ENCODE data around the gene ADH6. TPM values are rescaled to one million over a fixed set of nuclear protein-coding genes. Genes with fewer than 3 reads are reported as not detected.

Gene ADH6
- total and polyA plus RNA-seq, 2 of the 13 experiments (the other 11 are each of a cell fraction or from before 2014, with no cell fraction given): 39.8 to 73.9 TPM

DNA sequence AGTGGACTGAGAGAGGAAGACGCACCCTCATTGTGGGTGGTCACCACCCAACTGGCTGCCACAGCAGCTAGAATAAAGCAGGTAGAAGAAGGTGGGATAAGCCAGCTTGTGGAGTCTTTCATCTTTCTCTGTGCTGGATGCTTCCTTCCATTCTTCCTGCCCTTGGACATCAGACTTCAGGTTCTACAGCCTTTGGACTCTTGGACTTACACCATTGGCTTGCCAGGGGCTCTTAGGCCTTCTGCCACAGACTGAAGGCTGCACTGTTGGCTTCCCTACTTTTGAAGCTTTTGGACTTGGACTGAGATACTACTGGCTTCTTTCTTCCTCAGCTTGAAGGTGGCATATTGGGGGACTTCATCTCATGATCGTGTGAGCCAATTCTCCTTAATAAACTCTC lies 33.5 kb downstream of the ADH6 start:
- no TSS peak for BruUV-seq (replicated peaks)
- H3K27me3 ChIP-seq (ENCODE audit: control insufficient read depth in 1 of 2, insufficient read depth in 2 of 2, low read length in 2 of 2): no peaks in the 10 kb centered on the region
- H3K79me2 ChIP-seq (ENCODE audit: insufficient read depth, low read length): no peaks in the 10 kb centered on the region
- WGBS (ENCODE audit: low lambda C conversion rate): 81% methylated on average over 2 of the region's 2 CpGs
- ATAC-seq (no peak), DNase-seq (ENCODE audit: low spot score) (no peak), FAIRE-seq (no peak)
- H3K27ac ChIP-seq (ENCODE audit: extremely low read length, insufficient read depth, low read length): no peak overlapping the region
- intact Hi-C loops (cut with micrococcal nuclease; ENCODE audit: unreplicated experiment) (no loop called here), in situ Hi-C loops (cut with HindIII; ENCODE audit: extremely low pct_ligation_motif_present, low pct_unique_long_range_greater_than_20kb) (no loop called here)
- H3K4me1 ChIP-seq (ENCODE audit: insufficient read depth, low read length): no peaks in the 10 kb centered on the region
- POLR2A ChIA-PET: no interaction called here
- no peak overlapping the region for H2AFZ ChIP-seq (ENCODE audit: low read length)
- H3K4me3 ChIP-seq (replicated peaks in 1 of 3; ENCODE audit: insufficient read depth in 1 of 3, low read depth in 2 of 3, low read length in 3 of 3): no peak overlapping the region
- CTCF ChIA-PET (ENCODE audit: low intra/inter-chr PET ratio, low total read pairs): no interaction called here
- TF ChIP-seq, protein P1, sequence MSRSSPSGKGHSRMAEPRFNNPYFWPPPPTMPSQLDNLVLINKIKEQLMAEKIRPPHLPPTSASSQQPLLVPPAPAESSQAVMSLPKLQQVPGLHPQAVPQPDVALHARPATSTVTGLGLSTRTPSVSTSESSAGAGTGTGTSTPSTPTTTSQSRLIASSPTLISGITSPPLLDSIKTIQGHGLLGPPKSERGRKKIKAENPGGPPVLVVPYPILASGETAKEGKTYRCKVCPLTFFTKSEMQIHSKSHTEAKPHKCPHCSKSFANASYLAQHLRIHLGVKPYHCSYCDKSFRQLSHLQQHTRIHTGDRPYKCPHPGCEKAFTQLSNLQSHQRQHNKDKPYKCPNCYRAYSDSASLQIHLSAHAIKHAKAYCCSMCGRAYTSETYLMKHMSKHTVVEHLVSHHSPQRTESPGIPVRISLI (CRISPR knock-in tag; IDR thresholded peaks at IDR 0.05; ENCODE audit: borderline replicate concordance): no peak
- TF ChIP-seq HNF4A (CRISPR knock-in tag; IDR thresholded peaks at IDR 0.05): 0 out of 2 replicates have a peak, but pooled peaks have one; percentile 18
- 0 out of 2 replicates have a peak, but pooled peaks cover 5% of the 10 kb centered on the region for H3K9me3 ChIP-seq (ENCODE audit: low read length)
- H3K9ac ChIP-seq (ENCODE audit: insufficient read depth, low read depth, low read length): no peak overlapping the region
- H4K20me1 ChIP-seq (ENCODE audit: insufficient read depth, low read length): no peaks in the 10 kb centered on the region
- no peaks in the 10 kb centered on the region for H3K36me3 ChIP-seq (replicated peaks in 1 of 2; ENCODE audit: control insufficient read depth in 1 of 2, insufficient read depth in 2 of 2, low read length in 2 of 2)
- no peak overlapping the region for H3K4me2 ChIP-seq (ENCODE audit: low read depth, low read length)

DNA sequence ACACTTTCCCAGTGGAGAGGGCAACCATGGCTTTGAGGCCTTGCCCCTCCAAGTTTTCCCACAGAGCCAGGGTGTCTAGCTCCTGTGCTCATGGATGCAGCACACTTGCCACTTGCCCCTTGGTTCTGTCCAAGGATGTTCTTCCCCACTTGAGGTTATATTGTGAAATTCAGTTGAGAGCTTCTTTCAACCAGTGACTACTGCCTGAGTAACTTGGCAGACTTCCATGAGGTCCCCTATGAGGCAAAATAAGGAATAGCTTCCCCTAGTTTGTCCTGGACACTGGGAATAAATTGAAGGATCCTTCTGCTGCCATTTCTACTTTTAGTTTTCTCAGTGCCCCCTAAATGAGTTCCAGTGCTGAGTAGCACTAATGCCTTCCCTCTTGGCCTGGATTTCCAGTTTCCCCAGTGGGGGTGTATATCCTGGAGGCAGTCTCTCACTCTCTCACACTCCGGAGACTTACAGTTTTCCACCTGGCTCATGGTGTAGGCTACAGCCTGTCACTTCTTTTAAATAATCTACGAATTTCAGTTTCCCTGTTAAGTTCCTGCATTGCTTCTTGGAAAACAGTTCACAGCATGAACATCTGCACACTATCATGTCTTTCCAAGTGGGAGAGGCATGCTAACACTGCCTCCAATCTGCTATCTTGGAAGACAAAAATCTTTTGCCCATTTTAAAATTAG lies 38.5 kb downstream of the ADH6 start:
- no peak overlapping the region for H2AFZ ChIP-seq (ENCODE audit: low read length)
- no peak for TF ChIP-seq CENPX (CRISPR knock-in tag; IDR thresholded peaks at IDR 0.05)
- TF ChIP-seq ZBTB42 (CRISPR knock-in tag; IDR thresholded peaks at IDR 0.05): no peak
- TF ChIP-seq, protein P2, sequence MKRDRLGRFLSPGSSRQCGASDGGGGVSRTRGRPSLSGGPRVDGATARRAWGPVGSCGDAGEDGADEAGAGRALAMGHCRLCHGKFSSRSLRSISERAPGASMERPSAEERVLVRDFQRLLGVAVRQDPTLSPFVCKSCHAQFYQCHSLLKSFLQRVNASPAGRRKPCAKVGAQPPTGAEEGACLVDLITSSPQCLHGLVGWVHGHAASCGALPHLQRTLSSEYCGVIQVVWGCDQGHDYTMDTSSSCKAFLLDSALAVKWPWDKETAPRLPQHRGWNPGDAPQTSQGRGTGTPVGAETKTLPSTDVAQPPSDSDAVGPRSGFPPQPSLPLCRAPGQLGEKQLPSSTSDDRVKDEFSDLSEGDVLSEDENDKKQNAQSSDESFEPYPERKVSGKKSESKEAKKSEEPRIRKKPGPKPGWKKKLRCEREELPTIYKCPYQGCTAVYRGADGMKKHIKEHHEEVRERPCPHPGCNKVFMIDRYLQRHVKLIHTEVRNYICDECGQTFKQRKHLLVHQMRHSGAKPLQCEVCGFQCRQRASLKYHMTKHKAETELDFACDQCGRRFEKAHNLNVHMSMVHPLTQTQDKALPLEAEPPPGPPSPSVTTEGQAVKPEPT (CRISPR knock-in tag; IDR thresholded peaks at IDR 0.05; ENCODE audit: low read depth): no peak
- TF ChIP-seq ZMAT3 (CRISPR knock-in tag; conservative IDR thresholded peaks at IDR 0.05): no peak
- TF ChIP-seq XRCC5 (optimal IDR thresholded peaks at IDR 0.05; ENCODE audit: low read length): no peak
- TF ChIP-seq SMAD9 (CRISPR knock-in tag; IDR thresholded peaks at IDR 0.05): no peak
- no peak for FAIRE-seq
- in situ Hi-C loops (cut with HindIII; ENCODE audit: extremely low pct_ligation_motif_present, low pct_unique_long_range_greater_than_20kb) (no loop called here), intact Hi-C loops (cut with micrococcal nuclease; ENCODE audit: unreplicated experiment) (no loop called here)
- no peak for DNase-seq (ENCODE audit: low spot score)
- no peaks in the 10 kb centered on the region for H3K27me3 ChIP-seq (ENCODE audit: control insufficient read depth in 1 of 2, insufficient read depth in 2 of 2, low read length in 2 of 2)
- no peak overlapping the region for H3K27ac ChIP-seq (ENCODE audit: extremely low read length, insufficient read depth, low read length)
- WGBS (ENCODE audit: low lambda C conversion rate): 84% methylated on average over 2 of the region's 2 CpGs
- no peak overlapping the region for H3K9ac ChIP-seq (ENCODE audit: insufficient read depth, low read depth, low read length)
- peaks cover 13% of the 10 kb centered on the region; the same call in 1 of the 2 replicates for H3K9me3 ChIP-seq (ENCODE audit: low read length)
- H3K4me1 ChIP-seq (ENCODE audit: insufficient read depth, low read length): peaks cover 9% of the 10 kb centered on the region; the same call in 1 of the 2 replicates
- H3K79me2 ChIP-seq (ENCODE audit: insufficient read depth, low read length): no peaks in the 10 kb centered on the region
- H3K4me3 ChIP-seq (replicated peaks in 1 of 3; ENCODE audit: insufficient read depth in 1 of 3, low read depth in 2 of 3, low read length in 3 of 3): no peak overlapping the region
- BruUV-seq (replicated peaks): no TSS peak
- no peak overlapping the region for H3K4me2 ChIP-seq (ENCODE audit: low read depth, low read length)
- H4K20me1 ChIP-seq (ENCODE audit: insufficient read depth, low read length): no peaks in the 10 kb centered on the region
- CTCF ChIA-PET (ENCODE audit: low intra/inter-chr PET ratio, low total read pairs): no interaction called here
- no peaks in the 10 kb centered on the region for H3K36me3 ChIP-seq (replicated peaks in 1 of 2; ENCODE audit: control insufficient read depth in 1 of 2, insufficient read depth in 2 of 2, low read length in 2 of 2)
- ATAC-seq: no peak
- POLR2A ChIA-PET: interaction anchor here (1.1 kb wide), 1 partner anchor 20 kb away, joined by 3 read pairs; no protein-coding TSS in a partner anchor

Data from HepG2 (cell line).